Neuronal stem cell (in vitro differentiated cells): Measurements from ENCODE around the gene PSMD12.
"Not testable (repeated sequence)": the region's sequence is repeated elsewhere in the genome, so short reads cannot be mapped to it uniquely, and the experiment has no call there.

Experiments used
- DNase-seq: peaks from one replicate; pipeline ENCODE4 v3.0.0-alpha.2; 2013; ENCODE audit warnings: low spot score
- H2AFZ ChIP-seq: one replicate; pipeline ENCODE4 v1.6.1; 2013; ENCODE audit warnings: mild to moderate bottlenecking, low read length, inconsistent platforms
- H2AK5ac ChIP-seq: 2 replicates; pipeline ENCODE4 v1.6.1; 2013; ENCODE audit warnings: low read depth, mild to moderate bottlenecking, inconsistent platforms, low read length, moderate library complexity, mixed read lengths
- H2BK120ac ChIP-seq: 2 replicates; pipeline ENCODE4 v1.6.1; 2013; ENCODE audit warnings: low read depth, mild to moderate bottlenecking, inconsistent platforms, low read length, moderate library complexity, mixed read lengths
- H2BK12ac ChIP-seq: one replicate; pipeline ENCODE4 v1.6.1; 2013; ENCODE audit warnings: low read length, inconsistent platforms
- H2BK15ac ChIP-seq: 2 replicates; pipeline ENCODE4 v1.6.1; 2013; ENCODE audit warnings: mild to moderate bottlenecking, low read length, inconsistent platforms, mixed read lengths
- H2BK5ac ChIP-seq: one replicate; pipeline ENCODE4 v1.6.1; 2013; ENCODE audit warnings: inconsistent platforms, mild to moderate bottlenecking, low read length, moderate library complexity
- H3K14ac ChIP-seq: one replicate; pipeline ENCODE4 v1.6.1; 2013; ENCODE audit warnings: low read length, inconsistent platforms
- H3K18ac ChIP-seq: 2 replicates; pipeline ENCODE4 v1.6.1; 2013; ENCODE audit warnings: low read length, inconsistent platforms
- H3K23ac ChIP-seq: 2 replicates; pipeline ENCODE4 v1.6.1; 2013; ENCODE audit warnings: low read depth, mild to moderate bottlenecking, mixed read lengths, low read length, inconsistent platforms; ENCODE audit not compliant: poor library complexity
- H3K27ac ChIP-seq: replicated peaks from 3 replicates; pipeline ENCODE4 v1.5.1; 2013; ENCODE audit warnings: low read length, inconsistent platforms
- H3K27me3 ChIP-seq, 3 experiments: 2 replicates each; pipeline ENCODE4 v1.6.1; 2013; ENCODE audit warnings: low read length in 3 of 3, mild to moderate bottlenecking in 2 of 3, inconsistent platforms in 1 of 3, low read depth in 1 of 3, mixed read lengths in 1 of 3, moderate library complexity in 1 of 3; ENCODE audit not compliant: control insufficient read depth in 3 of 3, insufficient read depth in 3 of 3
- H3K36me3 ChIP-seq, 2 donors: replicated peaks in 1 of 2; 2 replicates each; pipeline ENCODE4 v1.6.1; 2013; ENCODE audit warnings: low read length in 2 of 2; ENCODE audit not compliant: control insufficient read depth in 2 of 2, insufficient read depth in 2 of 2
- H3K4ac ChIP-seq: 2 replicates; pipeline ENCODE4 v1.6.1; 2013; ENCODE audit warnings: inconsistent platforms, mild to moderate bottlenecking, low read length, moderate library complexity
- H3K4me1 ChIP-seq, 2 donors: 1 replicate in 1 of 2; 2 replicates in 1 of 2; pipeline ENCODE4 v1.6.1; 2013; ENCODE audit warnings: low read length in 2 of 2, low read depth in 1 of 2; ENCODE audit not compliant: control insufficient read depth in 2 of 2, insufficient read depth in 1 of 2
- H3K4me2 ChIP-seq: one replicate; pipeline ENCODE4 v1.6.1; 2013; ENCODE audit warnings: mild to moderate bottlenecking, low read length, inconsistent platforms; ENCODE audit not compliant: insufficient read depth, poor library complexity, severe bottlenecking
- H3K4me3 ChIP-seq, 2 donors: 2 replicates each; pipeline ENCODE4 v1.5.1; 2013; ENCODE audit warnings: low read length in 2 of 2, mild to moderate bottlenecking in 2 of 2, inconsistent platforms in 1 of 2, moderate library complexity in 1 of 2
- H3K79me1 ChIP-seq: one replicate; pipeline ENCODE4 v1.6.1; 2013; ENCODE audit warnings: low read depth, mild to moderate bottlenecking, inconsistent platforms, low read length, moderate library complexity
- H3K9ac ChIP-seq: one replicate; pipeline ENCODE4 v1.6.1; 2013; ENCODE audit warnings: mild to moderate bottlenecking, low read depth, low read length, inconsistent platforms; ENCODE audit not compliant: poor library complexity
- H3K9me3 ChIP-seq, 2 donors: replicated peaks in 1 of 2; 2 replicates each; pipeline versions ENCODE3 to v1.6.1; 2013; ENCODE audit warnings: low read length in 2 of 2, mild to moderate bottlenecking in 2 of 2, inconsistent platforms in 1 of 2, low read depth in 1 of 2, mixed read lengths in 1 of 2, moderate library complexity in 1 of 2; ENCODE audit not compliant: control insufficient read depth in 2 of 2, insufficient read depth in 1 of 2
- H4K8ac ChIP-seq: one replicate; pipeline ENCODE4 v1.6.1; 2013; ENCODE audit warnings: low read depth, mild to moderate bottlenecking, inconsistent platforms, low read length, moderate library complexity
- H4K91ac ChIP-seq: one replicate; pipeline ENCODE4 v1.6.1; 2013; ENCODE audit warnings: low read length, low read depth, mild to moderate bottlenecking, inconsistent platforms; ENCODE audit not compliant: poor library complexity
- WGBS, 2 donors: extraction: QIAGEN DNeasy Blood & Tissue Kit; methylation state at CpG; one replicate each; pipeline ENCODE4 v1.1.7; 2013; ENCODE audit warnings: missing lambda C conversion rate in 2 of 2, mixed read lengths in 1 of 2; ENCODE audit not compliant: insufficient read length in 2 of 2, insufficient replicate concordance in 1 of 2; ENCODE audit errors: extremely low coverage in 2 of 2; 5-methylcytosine and 5-hydroxymethylcytosine counted together

PSMD12 gene

GRCh38 chr17:67408455-67408830 is 42.1 kb upstream of the PSMD12 start:
- H3K9me3 ChIP-seq, H4K8ac ChIP-seq, DNase-seq, H3K18ac ChIP-seq, H2BK12ac ChIP-seq, H2AFZ ChIP-seq, H2AK5ac ChIP-seq, H3K79me1 ChIP-seq, H2BK120ac ChIP-seq, H3K27me3 ChIP-seq, H3K4me3 ChIP-seq, H2BK5ac ChIP-seq, H4K91ac ChIP-seq, H3K4me2 ChIP-seq, H3K9ac ChIP-seq, H3K4me1 ChIP-seq, H3K14ac ChIP-seq, H3K4ac ChIP-seq, H2BK15ac ChIP-seq, H3K36me3 ChIP-seq, H3K23ac ChIP-seq, H3K27ac ChIP-seq: not testable (repeated sequence)
- WGBS, 2 donors, result no CpG with 5 or more reads among the region's 3 CpGs

- H3K4ac ChIP-seq, result no peak overlapping the region
- no peak overlapping the region for H2AFZ ChIP-seq
- no peak overlapping the region for H2BK15ac ChIP-seq
- no CpG with 5 or more reads among the region's 6 CpGs for WGBS, 2 donors
- no peaks in the 10 kb centered on the region for H3K9me3 ChIP-seq
- H3K79me1 ChIP-seq, result no peaks in the 10 kb centered on the region
- H3K14ac ChIP-seq, result no peak overlapping the region
- no peak overlapping the region for H3K9ac ChIP-seq
- H3K18ac ChIP-seq, result no peak overlapping the region
- no peak overlapping the region for H2BK120ac ChIP-seq
- no peak overlapping the region for H4K8ac ChIP-seq
- no peak overlapping the region for H4K91ac ChIP-seq
- DNase-seq, result no peak
- no peaks in the 10 kb centered on the region for H3K27me3 ChIP-seq
- H3K23ac ChIP-seq, result no peak overlapping the region
- H3K4me3 ChIP-seq, result no peak overlapping the region
- H3K4me2 ChIP-seq, result no peak overlapping the region
- no peaks in the 10 kb centered on the region for H3K4me1 ChIP-seq
- H3K36me3 ChIP-seq, result no peaks in the 10 kb centered on the region
- no peak overlapping the region for H2BK12ac ChIP-seq
- H3K27ac ChIP-seq, result no peak overlapping the region
- H2AK5ac ChIP-seq, result no peak overlapping the region
- H2BK5ac ChIP-seq, result no peak overlapping the region
Observed at GRCh38 chr17:67403483-67403882, 37.1 kb upstream of the PSMD12 start.

GRCh38 chr17:67403065-67403464 is 36.7 kb upstream of the PSMD12 start:
- no peak overlapping the region for H2AFZ ChIP-seq
- H4K8ac ChIP-seq, result no peak overlapping the region
- no peak overlapping the region for H2AK5ac ChIP-seq
- H2BK15ac ChIP-seq, result no peak overlapping the region
- H3K4me3 ChIP-seq, result no peak overlapping the region
- no peak overlapping the region for H3K4me2 ChIP-seq
- peaks cover 0 to 2% of the 10 kb centered on the region in 2 donors for H3K9me3 ChIP-seq
- no peaks in the 10 kb centered on the region for H3K36me3 ChIP-seq
- no peak overlapping the region for H3K18ac ChIP-seq
- no peaks in the 10 kb centered on the region for H3K4me1 ChIP-seq
- no peak overlapping the region for H3K9ac ChIP-seq
- H3K23ac ChIP-seq, result no peak overlapping the region
- no peak for DNase-seq
- no peaks in the 10 kb centered on the region for H3K27me3 ChIP-seq
- no peak overlapping the region for H2BK120ac ChIP-seq
- H3K4ac ChIP-seq, result no peak overlapping the region
- H3K79me1 ChIP-seq, result no peaks in the 10 kb centered on the region
- H3K14ac ChIP-seq, result no peak overlapping the region
- no peak overlapping the region for H2BK12ac ChIP-seq
- H3K27ac ChIP-seq, result no peak overlapping the region
- WGBS, 2 donors, result no CpG with 5 or more reads among the region's 2 CpGs
- H4K91ac ChIP-seq, result no peak overlapping the region
- H2BK5ac ChIP-seq, result no peak overlapping the region

- Histone ChIP-seq H3K14ac (no peak overlapping the region), H3K9me3 (peaks cover 0 to 9% of the 10 kb centered on the region in 2 donors), H3K36me3 (no peaks in the 10 kb centered on the region), H3K4ac (no peak overlapping the region), H3K27ac (no peak overlapping the region), H3K23ac (no peak overlapping the region), H2AFZ (no peak overlapping the region), H4K8ac (no peak overlapping the region), H2BK120ac (no peak overlapping the region), H2AK5ac (no peak overlapping the region), H3K4me2 (no peak overlapping the region), H3K4me3 (no peak overlapping the region), H2BK12ac (no peak overlapping the region), H3K4me1 (no peaks in the 10 kb centered on the region), H3K27me3 (no peaks in the 10 kb centered on the region), H2BK15ac (no peak overlapping the region), H3K9ac (no peak overlapping the region), H3K79me1 (peaks cover 3% of the 10 kb centered on the region), H3K18ac (no peak overlapping the region), H2BK5ac (no peak overlapping the region), H4K91ac (no peak overlapping the region)
- no CpG with 5 or more reads among the region's 16 CpGs for WGBS, 2 donors
- no peak for DNase-seq
Observed at GRCh38 chr17:67401598-67402504, 35.5 kb upstream of the PSMD12 start.
